ENCODE data around the gene HMGA1.

HMGA1 gene

DNA sequence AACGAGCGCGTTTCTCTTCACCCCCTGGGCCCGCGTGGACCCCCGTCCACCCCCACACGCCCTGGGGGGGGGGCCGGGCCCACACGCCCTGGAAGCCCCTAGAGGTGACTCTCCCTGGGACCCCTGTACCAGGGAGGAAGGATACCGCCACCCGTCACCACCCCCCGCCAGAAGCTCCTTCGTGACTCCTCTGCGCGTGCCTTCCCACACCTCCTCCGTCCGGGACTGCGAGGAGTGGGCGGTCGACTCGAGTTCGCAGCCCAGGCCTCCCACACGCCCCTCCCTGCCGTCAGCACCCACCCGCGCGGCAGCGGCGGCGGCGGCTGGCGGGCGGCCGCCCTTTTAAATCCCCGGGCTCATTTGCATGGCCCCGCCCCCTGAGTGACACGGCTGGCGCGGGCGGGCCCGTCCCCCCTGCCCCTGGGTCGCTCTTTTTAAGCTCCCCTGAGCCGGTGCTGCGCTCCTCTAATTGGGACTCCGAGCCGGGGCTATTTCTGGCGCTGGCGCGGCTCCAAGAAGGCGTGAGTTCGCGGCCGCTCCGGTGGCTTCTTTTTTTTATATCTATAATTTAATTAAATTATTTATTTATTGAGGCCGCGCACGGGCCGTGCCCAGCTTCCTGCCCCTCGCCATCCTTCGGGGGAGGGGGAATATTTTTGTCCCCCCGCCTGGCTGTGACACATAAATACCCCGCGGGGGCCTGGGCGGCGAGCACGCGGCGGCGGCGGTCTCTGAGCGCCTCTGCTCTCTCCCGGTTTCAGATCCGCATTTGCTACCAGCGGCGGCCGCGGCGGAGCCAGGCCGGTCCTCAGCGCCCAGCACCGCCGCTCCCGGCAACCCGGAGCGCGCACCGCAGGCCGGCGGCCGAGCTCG lies at the start of gene HMGA1:
Gene HMGA1, plus strand, starts transcription at position 431 of the 873 bp plus-strand sequence. CDS start 3,908 bp downstream, outside the sequence.
- peak; percentile 91 for DNase-seq (ENCODE audit: low spot score)

GRCh38 chr6:34189806-34190503 lies 46.7 kb upstream of the HMGA1 start:
- DNase-seq (ENCODE audit: low spot score): peak; percentile 52

DNA sequence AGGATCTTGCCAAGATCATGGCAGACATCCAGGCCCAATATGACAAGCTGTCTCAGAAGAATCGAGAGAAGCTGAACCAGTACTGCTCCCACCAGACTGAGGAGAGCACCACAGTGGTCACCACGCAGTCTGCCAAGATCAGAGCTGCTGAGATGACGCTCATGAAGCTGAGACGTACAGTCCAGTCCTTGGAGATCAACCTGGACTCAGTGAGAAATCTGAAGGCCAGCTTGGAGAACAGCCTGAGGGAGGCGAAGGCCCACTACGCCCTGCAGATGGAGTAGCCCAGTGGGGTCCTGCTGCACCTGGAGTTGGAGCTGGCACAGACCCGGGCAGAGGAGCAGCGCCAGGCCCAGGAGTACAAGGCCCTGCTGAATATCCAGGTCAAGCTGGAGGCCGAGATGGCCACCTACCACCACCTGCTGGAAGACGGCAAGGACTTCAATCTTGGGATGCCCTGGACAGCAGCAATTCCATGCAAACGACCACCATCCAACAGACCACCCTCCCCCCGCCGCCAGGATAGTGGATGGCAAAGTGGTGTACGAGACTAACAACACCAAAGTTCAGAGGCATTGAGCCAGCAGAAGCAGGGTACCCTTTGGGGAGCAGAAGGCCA lies 46.1 kb upstream of the HMGA1 start:
- DNase-seq (ENCODE audit: low spot score): no peak

- DNase-seq (ENCODE audit: low spot score): no peak
These were observed 41.9 kb upstream of the HMGA1 start for GRCh38 chr6:34194772-34195171.

GRCh38 chr6:34195726-34196115 lies 41.0 kb upstream of the HMGA1 start:
- no peak for DNase-seq (ENCODE audit: low spot score)

- DNase-seq (ENCODE audit: low spot score): peak; percentile 90
These were observed 40.4 kb upstream of the HMGA1 start for GRCh38 chr6:34196116-34196832.

- no peak for DNase-seq (ENCODE audit: low spot score)
These were observed 39.9 kb upstream of the HMGA1 start for GRCh38 chr6:34196833-34197195.

DNA sequence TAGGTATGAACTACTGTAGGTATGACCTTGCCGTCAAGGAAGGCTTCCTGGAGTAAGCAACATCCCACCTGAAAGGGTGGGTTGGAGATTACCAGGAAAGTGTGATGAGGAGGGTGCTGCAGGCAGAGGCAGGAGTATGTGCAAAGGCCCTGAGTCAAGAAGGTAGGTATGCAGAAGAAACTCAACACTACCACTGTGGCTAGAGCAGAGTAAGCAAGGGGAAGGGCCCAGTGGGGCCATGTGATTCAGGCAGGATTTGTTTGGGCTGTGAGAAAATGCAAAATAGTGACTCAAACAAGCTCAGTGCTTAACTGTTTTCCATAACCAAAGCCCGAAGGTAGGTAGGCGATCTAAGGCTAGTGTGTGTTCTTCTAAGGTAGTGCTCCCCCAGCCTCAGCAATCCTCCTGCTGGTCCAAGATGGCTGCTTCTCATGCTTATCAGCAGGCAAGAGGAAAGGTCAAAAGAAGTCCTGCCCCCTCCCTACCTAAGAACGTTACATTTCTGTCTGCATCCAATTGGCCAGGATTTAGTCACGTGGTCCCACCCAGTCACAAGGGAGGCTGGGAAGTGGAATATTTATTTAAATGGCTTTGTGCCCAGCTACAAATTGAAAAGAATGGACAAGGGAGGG lies 36.2 kb upstream of the HMGA1 start:
- DNase-seq (ENCODE audit: low spot score): no peak

DNA sequence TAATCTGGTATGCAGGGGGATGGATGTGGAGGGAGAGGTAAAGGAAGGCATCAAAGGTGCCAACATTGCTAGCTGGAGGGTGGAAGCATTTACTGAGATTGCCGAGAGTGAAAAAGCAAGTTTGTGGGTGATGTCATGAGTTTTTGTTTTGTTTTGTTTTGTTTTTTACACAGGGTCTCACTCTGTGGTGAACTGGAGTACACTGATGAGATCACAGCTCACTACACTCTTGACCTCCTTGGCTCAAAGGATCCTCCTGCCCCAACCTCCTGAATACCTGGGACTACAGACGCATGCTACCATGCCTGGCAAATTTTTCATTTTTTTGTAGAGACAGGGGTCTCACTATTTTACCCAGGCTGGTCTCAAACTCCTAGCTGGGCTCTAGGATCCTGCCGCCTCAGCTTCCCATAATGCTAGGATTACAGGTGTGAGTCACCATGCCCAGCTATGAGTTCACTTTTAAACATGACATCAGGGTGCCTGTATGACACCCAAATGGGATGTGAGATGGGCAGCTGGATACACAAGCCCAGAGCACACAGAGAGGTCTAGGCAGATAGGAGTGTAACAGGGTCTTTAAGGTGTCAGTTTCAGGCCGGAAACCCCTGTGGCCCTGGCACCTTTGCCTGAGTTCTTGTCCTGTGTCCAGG lies 35.1 kb upstream of the HMGA1 start:
- no peak for DNase-seq (ENCODE audit: low spot score)

- DNase-seq (ENCODE audit: low spot score): no peak
These were observed 34.1 kb upstream of the HMGA1 start for GRCh38 chr6:34202329-34203201.

- DNase-seq (ENCODE audit: low spot score): no peak
These were observed 32.0 kb upstream of the HMGA1 start for GRCh38 chr6:34204693-34205092.

DNA sequence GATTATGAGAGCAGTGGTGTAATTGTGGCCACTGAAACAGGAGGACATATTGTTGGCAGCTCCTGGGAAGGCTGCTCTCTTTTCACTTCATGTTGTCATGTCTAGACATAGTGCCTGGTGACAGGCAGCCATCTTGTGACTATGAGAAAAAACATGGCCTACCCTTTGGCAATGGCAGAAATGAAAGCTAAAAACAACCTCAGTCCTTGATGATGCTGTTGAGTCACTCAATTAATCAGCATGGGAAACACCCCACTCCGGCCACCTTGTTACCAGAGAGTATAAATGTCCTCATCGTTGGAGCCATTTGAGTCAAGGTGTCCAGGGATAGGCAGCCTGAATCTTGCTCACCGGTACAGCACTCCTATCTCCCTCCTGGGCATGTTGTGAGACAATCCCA lies 31.2 kb upstream of the HMGA1 start:
- no peak for DNase-seq (ENCODE audit: low spot score)

GRCh38 chr6:34205916-34206315 lies 30.8 kb upstream of the HMGA1 start:
- no peak for DNase-seq (ENCODE audit: low spot score)

GRCh38 chr6:34206726-34207125 lies 29.9 kb upstream of the HMGA1 start:
- DNase-seq (ENCODE audit: low spot score): no peak

GRCh38 chr6:34207695-34208443 lies 28.8 kb upstream of the HMGA1 start:
- DNase-seq (ENCODE audit: low spot score): no peak

DNA sequence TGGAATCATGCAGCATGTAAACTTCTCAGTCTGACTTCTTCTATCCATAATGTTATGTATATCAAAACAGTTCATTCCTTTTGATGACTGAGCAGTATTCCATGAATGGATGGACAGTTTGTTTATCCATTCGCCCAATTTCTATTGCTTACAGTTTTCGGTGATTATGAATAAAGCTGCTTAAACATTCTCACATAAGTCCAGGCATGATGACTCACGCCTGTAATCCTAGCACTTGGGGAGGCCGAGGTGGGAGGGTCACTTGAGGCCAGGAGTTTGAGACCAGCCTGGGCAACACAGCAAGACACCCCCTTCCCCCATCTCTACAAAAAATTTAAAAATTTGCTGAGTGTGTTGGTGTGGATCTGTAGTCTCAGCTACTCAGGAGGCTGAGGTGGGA lies 22.9 kb upstream of the HMGA1 start:
- no peak for DNase-seq (ENCODE audit: low spot score)

GRCh38 chr6:34218691-34219090 lies 18.0 kb upstream of the HMGA1 start:
- DNase-seq (ENCODE audit: low spot score): no peak

DNA sequence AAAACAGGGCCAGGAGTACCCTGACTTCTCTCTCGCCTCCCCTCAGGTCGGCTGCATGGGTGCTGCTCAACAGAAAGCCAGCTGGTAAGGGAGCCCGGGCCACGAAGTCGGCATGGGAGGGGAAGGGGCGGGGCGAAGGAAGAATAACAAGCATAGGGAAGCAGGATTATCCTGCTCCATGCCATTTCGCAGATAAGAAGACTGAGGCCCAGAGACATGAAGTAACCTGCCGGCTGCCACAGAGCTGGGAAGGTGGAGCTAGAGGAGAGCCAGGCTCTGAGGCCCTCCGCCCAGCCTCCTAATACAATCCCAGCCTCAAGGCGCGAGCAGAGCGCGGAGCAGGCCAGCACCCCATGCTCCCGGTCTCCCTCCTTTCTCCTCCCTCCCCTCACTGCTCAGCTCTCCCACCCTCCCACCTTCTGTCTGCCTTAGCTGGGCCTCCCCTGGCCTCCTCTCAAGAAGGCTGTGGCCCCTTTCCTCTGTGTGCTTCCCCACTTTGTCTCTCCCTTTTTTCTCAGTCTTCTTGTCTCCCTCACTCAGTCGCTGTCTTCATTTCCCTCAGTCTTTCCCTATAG lies 13.2 kb upstream of the HMGA1 start:
- DNase-seq (ENCODE audit: low spot score): no peak
